A549 (cell line): ENCODE measurements around the gene EMSY.

Experiments used
- CHD2 ChIP-seq: fragments of 150-350 bp; IDR thresholded peaks from 2 replicates; pipeline ENCODE4 v1.6.1; 2014; ENCODE audit warnings: low read length; ENCODE audit not compliant: partially characterized antibody
- CTCF ChIP-seq: fragments of >200 bp; sonication (Bioruptor Twin); formaldehyde crosslinking; IDR thresholded peaks from 3 replicates; pipeline ENCODE4 v1.5.1; 2016
- FOSB ChIP-seq: fragments of 250-450 bp; sonication (Bioruptor Pico); IDR thresholded peaks from 2 replicates; pipeline ENCODE4 v1.5.0; 2020; ENCODE audit warnings: mild to moderate bottlenecking, moderate library complexity
- PBX3 ChIP-seq: IDR thresholded peaks from 2 replicates; pipeline ENCODE4 v1.6.1; 2012
- RCOR1 ChIP-seq: fragments of 150-350 bp; IDR thresholded peaks from 2 replicates; pipeline ENCODE4 v1.6.1; 2014; ENCODE audit warnings: antibody characterized with exemption, low read length, low read depth
- REST ChIP-seq: fragments of 200-600 bp; sonication (generic); IDR thresholded peaks from 2 replicates; pipeline ENCODE4 v1.6.1; 2016; ENCODE audit warnings: antibody characterized with exemption, mild to moderate bottlenecking, moderate library complexity
- SMC3 ChIP-seq: fragments of >200 bp; sonication (Bioruptor Twin); formaldehyde crosslinking; IDR thresholded peaks from 3 replicates; pipeline ENCODE4 v1.6.1; 2018; ENCODE audit warnings: inconsistent platforms
- ZSCAN20 ChIP-seq: fragments of 250-450 bp; sonication (Bioruptor Pico); IDR thresholded peaks from 2 replicates; pipeline ENCODE4 v1.8.0; 2022; ENCODE audit warnings: mild to moderate bottlenecking, moderate library complexity

- no peak for TF ChIP-seq FOSB
- no peak for TF ChIP-seq CTCF
- TF ChIP-seq PBX3, result no peak
- TF ChIP-seq ZSCAN20, result no peak
- no peak for TF ChIP-seq SMC3
- TF ChIP-seq RCOR1, result no peak
- TF ChIP-seq REST, result no peak
- no peak for TF ChIP-seq CHD2
Measured at GRCh38 chr11:76480241-76480640, 35.4 kb downstream of the EMSY start.
